Glomerular visceral epithelial cell (primary cell): ENCODE data around the gene GBGT1.

ENCODE experiments used
- DNase-seq: peaks from one replicate; pipeline ENCODE4 v3.0.0-alpha.2; 2016; ENCODE audit errors: extremely low spot score

Gene GBGT1

DNA sequence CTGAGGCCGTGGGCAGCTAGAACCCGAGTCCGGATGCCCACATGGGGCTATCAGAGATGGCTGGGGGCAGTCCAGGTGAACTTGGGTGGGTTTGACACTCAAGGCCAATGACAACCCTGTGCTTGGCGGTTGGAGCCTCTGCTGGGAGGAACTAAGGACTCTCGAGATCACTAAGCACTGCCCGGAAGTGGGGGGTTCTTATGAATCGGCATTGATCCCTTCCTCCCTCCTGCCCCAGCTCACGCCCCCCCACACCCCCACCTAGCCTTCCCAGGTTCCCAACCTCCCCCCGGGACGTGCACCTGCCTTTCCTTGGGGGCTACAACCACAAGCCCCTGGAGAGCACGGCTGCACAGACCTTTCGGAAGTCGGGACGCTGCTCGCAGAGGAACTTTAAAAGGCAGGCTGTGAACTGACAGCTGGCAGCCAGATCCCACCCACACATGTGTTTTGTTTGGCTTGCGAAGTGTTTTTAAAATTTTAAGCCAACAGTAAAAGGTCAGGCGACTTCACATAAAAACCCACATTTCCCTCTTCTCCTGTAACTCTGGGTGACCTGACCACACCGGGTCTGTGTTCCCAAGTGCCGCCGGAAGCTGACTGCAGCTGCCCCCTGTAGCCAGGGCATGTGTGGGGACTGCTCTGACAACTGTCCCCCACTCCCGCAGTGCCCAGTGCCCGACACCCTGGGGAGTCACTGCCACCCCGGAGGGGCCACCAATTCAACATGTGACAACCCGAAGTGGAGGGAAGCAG is 37.6 kb downstream of the GBGT1 start:
- DNase-seq, result no peak

DNA sequence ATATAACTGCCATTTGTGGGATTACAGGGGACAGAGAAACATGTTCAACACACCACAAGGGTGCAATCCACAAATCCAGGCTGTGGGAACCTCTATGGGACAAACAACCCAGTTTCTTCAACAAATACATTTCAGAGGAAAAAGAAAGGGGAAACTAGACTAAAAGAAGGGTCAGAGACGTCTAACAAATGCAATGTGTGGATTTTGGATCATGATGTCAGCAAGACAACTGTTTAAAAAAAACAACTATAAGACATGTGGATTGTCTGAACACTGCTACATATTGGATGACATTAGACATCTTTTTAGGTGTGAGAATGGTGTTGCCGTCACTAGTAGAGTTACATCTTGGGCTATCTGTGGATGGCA is 38.8 kb downstream of the GBGT1 start:
- no peak for DNase-seq

DNA sequence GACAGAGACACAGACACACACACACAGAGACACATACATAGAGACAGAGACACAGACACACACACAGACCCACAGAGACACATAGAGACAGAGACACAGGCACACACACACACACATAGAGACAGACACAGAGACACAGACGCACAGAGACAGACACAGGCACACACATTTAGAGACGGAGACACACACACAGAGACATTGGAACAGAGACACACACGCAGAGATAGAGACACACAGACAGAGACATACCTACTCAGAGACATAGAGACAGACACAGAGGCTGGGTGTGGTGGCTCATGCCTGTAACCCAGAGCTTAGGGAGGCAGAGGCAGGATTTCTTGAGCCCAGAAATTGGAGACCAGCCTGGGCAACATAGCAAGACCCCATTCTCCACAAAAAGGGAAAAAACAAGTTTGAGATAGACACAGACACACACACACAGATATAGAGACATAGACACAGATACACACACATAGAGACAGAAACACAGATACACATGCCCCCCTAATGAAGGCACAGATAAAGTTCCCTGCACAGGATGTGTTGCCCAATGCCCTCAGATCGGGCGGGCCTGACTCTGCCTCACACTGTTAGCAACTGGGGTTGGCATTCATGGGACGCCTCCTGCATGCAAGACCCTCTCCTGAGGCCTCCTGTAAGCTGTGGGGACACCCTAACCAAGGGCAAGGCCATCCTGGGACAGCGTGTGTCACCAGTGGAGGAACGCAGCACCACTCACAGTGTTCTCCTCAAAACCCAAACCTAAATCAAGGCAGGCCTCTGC is 39.4 kb downstream of the GBGT1 start:
- no peak for DNase-seq

DNA sequence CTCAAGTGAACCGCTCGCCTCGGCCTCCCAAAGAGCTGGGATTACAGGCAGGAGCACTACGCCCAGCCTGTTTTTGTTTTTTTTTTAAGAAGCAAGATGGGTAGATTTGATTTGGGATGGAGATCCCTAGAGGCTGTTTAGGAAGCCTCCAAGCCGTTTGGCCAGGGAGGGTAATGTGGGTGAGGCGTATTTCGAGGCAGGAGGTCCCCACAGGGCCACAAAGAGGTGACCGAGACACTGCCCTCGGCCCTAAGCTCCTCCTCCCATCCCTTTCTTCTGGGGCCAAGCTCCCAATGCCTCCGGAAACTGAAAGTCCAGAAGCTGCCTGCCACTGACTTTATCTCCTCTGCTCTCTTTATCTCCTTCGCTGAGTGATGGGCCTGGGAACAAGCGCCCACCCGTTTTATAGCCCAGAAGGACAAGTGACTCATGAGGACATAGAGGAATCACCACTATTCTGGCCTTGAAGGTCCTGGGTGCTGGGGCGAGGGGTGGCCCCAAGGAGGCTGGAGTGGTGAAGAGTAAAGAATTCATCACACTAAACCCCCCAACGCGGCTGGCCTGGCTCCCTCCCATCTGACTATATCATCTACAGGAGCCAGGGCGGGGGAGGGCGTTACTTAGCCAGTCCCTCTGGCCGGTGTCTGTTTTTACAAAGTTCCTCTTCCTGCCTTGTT is 40.6 kb downstream of the GBGT1 start:
- DNase-seq, result no peak

DNA sequence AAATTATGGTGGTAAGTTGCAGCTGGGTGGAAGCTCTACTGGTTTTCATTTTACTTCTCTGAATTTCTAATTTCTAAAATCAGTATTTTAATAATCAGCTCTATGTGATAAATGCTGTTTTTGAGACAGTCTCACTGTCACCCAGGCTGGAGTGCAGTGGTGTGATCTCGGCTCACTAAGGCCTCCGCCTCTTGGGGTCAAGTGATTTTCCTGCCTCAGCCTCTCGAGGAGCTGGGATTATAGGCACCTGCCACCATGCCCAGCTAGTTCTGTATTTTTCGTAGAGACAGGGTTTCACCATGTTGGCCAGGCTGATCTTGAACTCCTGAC is 41.1 kb downstream of the GBGT1 start:
- no peak for DNase-seq

DNA sequence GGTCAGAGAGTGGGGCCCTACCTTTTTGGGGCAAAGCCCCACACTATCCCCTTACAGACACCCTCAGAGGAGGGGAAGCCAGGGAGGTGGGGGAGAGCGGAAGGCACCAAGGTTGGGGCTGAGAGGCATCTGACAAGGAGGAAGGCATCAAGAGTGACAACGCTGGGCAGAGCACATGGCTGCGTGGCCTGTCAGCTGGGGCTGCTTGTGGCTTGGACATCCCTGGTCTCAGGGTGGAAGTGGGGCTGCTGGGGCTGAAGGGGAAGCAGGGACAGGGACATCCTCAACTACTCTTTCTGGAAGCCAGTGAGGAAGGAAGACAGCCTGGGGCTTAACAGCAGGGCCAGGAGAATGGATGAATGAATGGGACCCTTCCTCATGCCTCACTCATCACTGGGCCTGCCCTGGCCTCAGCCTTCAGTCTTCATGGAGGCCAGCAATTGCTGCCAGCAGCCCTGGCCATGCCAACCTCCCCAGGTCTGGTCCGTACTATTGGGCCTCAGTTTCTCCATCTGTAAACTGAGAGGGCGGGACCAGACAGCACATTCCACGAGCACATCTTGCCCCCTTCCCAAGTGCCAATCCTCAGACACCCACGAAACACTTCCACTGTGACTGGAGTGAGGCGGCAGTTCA is 41.7 kb downstream of the GBGT1 start:
- DNase-seq, result no peak

DNA sequence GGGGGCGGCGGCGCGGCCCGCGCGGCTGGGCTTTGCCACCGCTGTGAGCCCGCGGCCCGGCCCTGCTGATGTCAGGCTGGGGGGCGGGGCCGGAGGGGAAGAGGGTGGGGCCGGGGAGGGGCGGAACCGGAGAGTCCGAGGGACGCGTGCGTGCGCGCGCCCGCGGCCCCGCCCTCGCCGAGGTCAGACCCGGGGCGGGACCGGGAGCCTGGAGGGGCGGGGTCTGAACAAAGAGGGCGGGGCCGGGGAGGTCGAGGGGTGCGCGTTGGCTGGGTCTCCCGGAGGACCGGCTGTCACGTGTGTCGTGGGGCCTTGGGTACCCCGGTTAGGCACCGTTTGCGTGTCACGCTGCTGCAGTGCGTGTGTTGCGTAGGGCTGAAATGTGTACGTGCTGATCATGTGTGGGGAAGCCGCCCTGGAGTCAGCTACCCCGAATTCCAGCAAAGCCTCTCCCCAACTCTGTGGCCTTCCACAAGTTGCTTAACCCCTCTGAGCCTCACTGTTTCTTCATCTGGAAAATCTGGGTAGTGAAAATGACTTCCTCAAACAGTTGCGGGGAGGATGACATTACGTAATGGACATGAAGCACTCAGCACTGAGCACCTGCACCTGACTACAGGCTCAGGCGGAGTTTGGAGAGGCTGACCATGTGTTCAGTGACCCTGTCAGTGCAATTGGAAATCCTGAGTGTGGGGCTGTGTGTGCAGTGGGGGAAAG is 42.4 kb downstream of the GBGT1 start, which contains the start of gene RALGDS:
RALGDS (minus strand) TSS at position 43 of the 717 bp plus-strand sequence. CDS start 86 bp downstream, outside the sequence.
- peak; percentile 90 for DNase-seq

DNA sequence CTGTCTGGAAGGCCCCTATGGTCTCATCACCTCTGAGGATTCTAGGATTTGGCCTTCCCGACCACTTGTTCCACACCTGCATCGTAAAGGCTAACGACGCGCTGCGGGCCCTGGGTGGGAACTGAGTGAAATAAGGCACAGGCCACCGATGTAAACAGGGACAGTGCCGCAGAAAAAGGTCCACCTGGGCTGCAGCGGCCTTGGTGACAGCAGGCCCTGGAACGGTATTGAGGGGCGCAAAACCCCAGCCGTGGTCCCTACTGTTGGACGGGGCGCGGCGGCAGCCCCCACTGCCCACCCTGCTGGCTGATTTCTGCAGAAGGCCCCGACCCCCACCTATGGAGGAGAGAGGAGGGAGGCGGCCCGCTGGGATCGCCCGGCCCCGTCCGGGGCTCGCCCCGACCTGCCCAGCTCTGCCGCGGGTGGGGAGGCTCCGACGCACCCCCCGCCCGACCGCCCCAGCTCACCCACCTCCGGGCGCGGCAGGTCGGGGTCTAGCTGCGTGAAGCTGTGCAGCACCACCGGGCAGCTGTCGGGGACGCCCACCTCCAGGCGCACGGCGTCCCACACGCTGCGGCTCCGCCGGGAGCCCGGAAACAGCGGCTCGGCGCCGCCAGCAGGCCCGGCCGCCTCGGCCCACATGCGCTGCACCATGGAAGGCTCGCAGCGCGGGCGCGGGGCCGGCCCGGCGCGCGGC is 43.1 kb downstream of the GBGT1 start:
- no peak for DNase-seq

DNA sequence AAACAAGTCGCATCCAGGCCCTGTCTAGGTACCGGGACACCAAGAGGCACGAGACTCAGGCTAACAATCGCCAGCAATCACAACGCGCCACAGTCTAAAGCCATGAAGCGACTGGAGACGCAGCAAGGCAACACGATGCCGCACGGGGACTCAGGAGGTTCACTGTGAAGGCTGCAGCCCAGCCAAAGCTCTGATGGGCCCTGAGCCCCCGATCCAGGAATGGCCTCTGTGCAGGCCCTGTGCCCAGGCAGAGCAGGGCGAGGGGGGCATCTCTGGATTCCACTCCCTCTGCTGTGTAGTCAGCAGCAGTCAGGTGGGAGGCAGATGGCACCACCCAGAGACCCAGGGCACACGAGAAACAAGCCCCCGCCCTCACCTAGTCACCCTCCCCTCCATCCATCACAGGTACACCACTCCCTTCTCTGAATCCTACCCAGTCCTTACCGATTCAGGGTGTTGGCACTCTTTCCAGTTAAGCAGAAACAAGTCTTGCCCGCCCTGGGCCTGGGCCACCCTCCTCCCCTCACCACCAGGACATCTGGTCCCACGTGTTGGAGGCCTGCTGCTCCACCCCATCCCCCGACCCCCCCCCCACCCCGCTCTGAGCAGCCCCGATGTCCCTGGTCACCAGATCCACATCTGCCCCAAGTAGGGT is 43.7 kb downstream of the GBGT1 start:
- DNase-seq, result no peak

DNA sequence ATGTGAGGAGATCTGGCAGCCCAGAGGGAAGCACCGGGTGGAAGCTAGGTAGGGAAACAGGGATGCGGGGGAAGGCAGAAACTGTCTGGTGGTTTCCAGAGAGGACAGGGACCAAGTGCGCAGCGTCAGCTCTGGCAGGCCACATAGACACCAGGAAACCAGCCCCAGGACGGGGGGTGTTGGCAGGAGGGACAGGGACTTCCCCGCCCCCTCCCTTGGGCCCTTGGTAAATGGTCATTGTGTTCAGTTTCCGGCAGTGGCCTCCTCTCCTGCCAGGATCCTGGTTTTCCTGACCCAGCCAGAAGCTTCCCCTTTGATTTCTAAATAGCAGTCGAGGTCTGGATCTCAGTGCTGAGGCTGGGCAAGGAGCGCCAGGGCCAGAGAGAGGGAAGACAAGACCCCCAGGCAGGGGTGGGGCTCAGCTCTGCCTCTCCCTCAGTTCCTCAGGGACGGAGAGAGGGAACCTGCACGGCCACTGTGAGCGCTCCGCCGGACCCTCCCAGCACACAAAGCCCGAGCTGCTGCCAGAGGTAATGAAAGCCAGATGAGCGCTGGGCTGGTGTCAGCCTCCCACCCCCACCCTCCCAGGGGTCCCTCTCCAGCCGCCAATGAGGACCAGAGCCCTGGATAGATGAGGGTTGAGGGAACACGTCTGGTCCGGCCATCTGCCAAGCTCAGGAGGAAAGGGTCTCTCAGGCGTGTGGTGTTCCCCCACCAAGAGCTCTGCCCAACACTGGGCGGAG is 44.4 kb downstream of the GBGT1 start:
- no peak for DNase-seq

DNA sequence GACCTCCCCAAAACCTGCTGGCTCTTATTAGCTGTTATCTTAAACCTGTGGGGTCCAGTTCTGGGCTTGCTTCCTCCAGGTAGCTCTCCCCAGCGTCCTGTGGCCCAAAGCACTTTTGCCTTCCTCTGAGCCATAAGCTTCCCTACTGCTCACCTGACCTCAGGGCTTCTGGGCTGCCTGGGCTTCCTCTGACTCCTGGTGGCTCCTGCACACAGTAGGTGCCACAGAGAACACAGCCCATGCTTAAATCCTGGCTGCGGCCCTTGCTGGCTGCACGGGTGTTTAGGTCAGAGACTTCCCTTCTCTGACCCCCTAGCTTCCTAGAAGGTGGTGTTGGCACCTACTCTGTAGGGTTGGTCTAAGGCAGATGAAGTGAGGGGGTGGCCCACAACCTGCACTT is 45.1 kb downstream of the GBGT1 start:
- no peak for DNase-seq

DNA sequence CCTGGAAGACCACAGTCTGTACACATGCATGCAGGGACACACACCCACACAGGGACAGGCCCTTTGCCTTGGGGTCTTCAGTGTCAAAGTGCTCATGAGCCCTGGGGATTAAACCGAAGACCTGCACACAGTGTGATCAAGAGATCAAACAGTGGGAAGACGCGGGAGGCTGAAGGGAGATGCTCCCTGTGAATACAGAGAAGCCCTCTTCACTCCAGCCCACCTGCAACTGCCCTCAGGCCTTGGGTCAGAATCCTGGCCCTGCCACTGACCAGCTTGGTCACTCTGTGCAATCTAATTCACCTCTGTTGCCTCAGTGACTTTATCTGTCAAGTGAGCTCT is 45.6 kb downstream of the GBGT1 start:
- no peak for DNase-seq

DNA sequence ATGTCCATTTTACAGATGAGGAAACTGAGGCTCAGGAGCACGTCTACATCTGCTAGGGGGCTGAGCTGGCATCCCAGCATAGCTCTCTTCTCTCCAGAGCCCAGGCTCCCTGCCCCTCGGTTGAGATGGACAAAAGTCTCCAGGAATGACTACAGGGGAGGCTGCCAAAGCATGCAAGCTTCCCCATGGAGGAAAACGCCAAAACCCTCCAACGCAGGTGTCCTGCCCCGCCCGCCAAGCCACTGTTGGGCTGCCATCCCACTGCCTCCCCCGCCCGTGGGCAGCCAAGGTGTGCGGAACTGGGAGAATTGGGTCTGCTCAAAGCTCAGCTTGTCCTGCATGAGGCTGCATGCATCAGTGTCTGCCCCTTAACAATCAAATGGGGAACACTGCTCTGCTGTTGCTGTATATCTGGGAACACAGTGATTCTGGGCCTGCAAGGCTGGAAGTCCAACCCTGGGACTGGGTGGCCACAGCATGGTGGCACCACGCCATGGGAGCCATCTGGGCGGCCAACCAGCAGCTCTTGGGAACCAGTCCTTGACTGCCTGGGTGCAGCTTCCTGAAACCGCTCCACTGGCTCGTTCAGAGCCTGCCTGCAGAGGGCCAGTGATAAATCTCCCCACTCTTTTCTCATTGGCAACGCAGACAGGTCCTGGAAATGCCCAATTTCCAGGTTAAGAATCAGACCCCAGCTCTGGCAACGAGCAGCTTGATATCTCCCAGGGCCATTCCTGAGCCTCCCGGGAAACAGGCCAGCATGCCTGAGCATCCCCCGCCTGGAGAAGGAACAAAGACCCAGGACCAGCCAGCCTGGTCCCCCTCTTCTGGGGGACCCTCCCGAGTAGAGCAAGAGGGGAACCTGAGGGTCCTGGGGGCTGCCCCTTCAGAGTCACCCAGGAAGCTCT is 46.2 kb downstream of the GBGT1 start:
- DNase-seq, result peak; percentile 37

DNA sequence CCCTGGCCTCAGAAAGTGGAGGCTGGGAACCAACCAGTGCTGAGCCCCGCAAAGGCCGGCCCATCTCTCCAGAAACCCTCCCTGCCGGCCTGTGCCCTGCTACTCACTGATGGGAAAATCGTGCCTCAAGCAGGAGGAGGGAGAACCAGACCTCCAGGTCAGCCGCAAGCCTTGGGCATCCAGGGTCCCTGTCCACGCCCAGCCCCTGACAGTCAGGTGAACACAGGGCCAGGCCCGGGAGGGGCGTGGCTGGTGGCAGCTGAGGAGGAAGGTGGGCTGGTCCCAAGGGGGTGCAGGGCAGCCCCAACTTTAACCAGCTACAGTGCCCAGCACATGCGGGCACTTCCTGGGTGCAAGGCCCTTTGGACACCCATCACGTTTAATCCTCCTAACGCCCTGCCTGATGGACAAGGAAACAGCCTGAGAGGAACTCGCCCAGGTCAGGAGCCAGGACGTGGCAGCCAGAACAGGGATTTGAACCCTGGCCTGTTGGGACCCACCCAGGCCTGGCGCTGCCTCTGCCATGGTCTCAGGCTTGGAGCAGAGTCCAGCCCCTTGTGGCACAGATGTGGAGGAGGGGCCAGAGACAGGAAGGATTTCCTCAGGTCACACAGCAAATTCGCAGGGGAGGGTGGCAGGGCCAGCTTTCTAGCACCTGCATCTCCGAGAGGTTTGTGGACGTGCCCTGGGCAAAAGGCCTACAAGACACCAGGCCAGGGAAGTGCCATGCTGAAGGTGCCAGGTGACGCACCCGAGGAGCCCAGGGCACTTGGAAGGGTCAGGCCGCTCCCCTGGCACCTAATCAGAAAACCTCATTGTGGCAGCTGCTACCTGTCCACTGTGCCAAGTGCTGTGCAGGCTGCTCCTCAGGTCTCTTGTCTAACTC is 47.1 kb downstream of the GBGT1 start:
- no peak for DNase-seq

DNA sequence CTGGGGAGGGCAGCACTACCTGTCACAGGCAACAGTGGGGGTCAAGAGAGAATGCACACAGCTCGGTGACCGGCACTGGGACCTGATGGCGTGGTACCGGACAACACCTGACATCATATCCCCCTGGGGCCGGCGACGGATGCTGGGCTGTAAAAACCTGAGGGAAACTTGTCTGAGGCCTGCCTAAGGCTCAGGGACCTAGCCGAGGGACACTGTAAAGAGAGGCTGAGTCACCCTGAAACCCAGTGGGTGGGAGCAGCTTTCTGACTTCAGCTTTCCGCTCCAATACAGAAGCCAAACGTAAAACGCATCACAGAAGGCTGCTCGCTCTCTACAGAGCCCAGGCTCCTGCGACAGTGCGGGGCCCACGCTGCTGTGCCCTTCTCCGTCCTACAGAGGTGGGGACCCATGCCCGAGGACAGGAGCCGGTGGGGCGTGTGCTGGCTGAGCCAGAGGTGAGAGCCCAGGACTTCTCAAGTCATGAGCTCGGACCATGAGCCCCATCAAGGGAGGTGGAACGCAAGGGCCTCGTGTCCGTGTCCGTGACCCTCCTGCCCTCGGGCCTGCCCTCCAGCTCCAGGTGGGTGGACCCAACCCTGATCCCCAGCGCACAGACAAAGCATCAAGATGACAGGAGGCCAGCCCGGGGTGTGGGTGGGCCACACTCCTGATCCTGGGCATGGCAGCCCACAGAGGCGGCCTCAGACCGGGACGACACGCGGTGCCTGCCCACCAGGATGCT is 47.9 kb downstream of the GBGT1 start:
- DNase-seq, result peak; percentile 36

DNA sequence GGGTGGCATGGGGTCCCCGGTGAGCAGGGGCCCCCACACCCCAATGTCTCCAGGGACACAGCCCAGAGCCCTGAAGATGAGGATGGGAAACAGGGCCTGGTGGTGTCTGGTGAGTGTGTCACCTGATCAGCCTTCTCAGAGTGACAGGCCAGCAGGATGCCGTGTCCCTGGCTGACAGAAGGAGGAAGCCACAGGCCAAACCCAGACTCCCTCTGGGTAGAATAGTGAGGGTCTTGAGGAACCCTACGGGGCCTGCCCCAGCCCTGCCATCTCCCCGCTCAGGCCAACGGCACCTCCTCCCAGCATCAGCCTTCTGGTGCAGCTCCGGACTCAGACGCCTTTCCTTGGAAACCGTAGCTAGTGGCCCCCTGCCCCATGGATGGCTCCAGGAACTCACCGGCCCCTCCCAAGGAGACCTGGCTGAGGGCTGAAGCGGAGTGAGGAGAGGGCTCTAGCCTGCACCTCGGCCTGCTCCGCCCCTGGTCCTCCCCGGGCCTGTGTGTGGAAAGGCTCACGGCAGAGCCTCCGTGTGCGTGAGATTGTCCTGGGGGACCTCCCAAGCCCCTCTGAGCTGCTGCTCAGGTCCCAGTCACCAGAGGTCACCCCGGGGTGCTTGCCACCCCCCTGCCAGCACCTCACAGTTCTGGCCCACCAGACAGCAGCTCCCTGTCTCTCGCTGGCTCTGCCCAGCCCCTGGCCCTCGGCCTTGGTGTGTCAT is 48.7 kb downstream of the GBGT1 start:
- no peak for DNase-seq
